ENCODE measurements around the gene CLNK. TPM values are rescaled to one million over a fixed set of nuclear protein-coding genes. Genes with fewer than 3 reads are reported as not detected.

The CLNK gene
- total RNA-seq, 2 donors from 2014 or later: not detected

DNA sequence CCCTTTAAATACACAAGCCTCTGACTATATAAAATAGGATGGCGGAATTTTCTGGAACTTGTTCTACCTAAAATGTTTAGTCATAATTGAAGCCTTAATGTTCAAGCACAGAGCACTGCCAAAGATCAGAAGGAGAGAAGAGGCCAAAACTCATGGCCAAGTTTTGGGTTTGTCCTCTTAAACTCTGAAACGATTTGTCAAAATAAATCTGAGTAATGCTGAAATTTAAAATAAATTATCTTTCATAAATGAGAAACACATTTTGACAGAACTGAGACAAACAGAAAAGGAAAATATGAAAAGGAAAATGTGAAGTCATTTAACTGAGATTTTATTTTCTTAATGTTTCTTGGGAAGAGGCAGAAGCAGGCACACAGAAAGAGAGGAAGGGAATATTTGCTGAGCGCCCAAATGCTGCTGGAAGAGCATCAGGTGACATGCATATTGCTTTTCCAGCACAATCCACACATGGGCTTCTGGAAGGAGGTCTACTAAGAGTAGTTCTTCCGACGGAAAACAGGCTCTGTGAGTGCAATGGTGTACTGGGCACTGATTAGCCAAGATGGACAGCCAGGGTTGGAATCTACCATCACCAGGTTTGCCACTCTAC, 179.9 kb downstream of the CLNK start:
- no peaks in the 10 kb centered on the region for H3K27me3 ChIP-seq (ENCODE audit: control insufficient read depth, insufficient read depth, low read length, poor library complexity, severe bottlenecking)
- peaks cover 5% of the 10 kb centered on the region for H3K9me3 Mint-ChIP-seq
- H3K9ac ChIP-seq (ENCODE audit: extremely low read depth, low read length, poor library complexity, severe bottlenecking): no peak overlapping the region
- H3K27ac Mint-ChIP-seq: no peak overlapping the region
- 79 to 86% methylated on average over 2 to 5 of the region's 5 CpGs for WGBS, 2 experiments (ENCODE audit: insufficient coverage in 1 of 2, insufficient read length in 1 of 2)
- no peaks in the 10 kb centered on the region for H3K4me1 ChIP-seq (ENCODE audit: control insufficient read depth, insufficient read depth, low read length)
- no peaks in the 10 kb centered on the region for H3K36me3 ChIP-seq (ENCODE audit: control insufficient read depth, insufficient read depth, low read length)
- no peak overlapping the region for H3K4me3 ChIP-seq (ENCODE audit: low read length)
- peaks cover 11% of the 10 kb centered on the region for H3K4me1 Mint-ChIP-seq
- H3K4me3 Mint-ChIP-seq: no peak overlapping the region
- no peak overlapping the region for H3K27ac ChIP-seq (ENCODE audit: low read depth, low read length)
- no peak for DNase-seq
- TF ChIP-seq, protein P1, sequence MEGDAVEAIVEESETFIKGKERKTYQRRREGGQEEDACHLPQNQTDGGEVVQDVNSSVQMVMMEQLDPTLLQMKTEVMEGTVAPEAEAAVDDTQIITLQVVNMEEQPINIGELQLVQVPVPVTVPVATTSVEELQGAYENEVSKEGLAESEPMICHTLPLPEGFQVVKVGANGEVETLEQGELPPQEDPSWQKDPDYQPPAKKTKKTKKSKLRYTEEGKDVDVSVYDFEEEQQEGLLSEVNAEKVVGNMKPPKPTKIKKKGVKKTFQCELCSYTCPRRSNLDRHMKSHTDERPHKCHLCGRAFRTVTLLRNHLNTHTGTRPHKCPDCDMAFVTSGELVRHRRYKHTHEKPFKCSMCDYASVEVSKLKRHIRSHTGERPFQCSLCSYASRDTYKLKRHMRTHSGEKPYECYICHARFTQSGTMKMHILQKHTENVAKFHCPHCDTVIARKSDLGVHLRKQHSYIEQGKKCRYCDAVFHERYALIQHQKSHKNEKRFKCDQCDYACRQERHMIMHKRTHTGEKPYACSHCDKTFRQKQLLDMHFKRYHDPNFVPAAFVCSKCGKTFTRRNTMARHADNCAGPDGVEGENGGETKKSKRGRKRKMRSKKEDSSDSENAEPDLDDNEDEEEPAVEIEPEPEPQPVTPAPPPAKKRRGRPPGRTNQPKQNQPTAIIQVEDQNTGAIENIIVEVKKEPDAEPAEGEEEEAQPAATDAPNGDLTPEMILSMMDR (conservative IDR thresholded peaks at IDR 0.05): no peak
- H3K36me3 Mint-ChIP-seq (ENCODE audit: low read depth): no peaks in the 10 kb centered on the region
- H3K9me3 ChIP-seq (ENCODE audit: control insufficient read depth, low read length): no peaks in the 10 kb centered on the region
- peaks cover 27% of the 10 kb centered on the region for H3K27me3 Mint-ChIP-seq (ENCODE audit: insufficient read depth)

- no peaks in the 10 kb centered on the region for H3K36me3 Mint-ChIP-seq (ENCODE audit: low read depth)
- Histone ChIP-seq H3K27me3 (ENCODE audit: control insufficient read depth, insufficient read depth, low read length, poor library complexity, severe bottlenecking) (no peaks in the 10 kb centered on the region), H3K27ac (ENCODE audit: low read depth, low read length) (no peak overlapping the region), H3K4me3 (ENCODE audit: low read length) (no peak overlapping the region), H3K36me3 (ENCODE audit: control insufficient read depth, insufficient read depth, low read length) (no peaks in the 10 kb centered on the region), H3K9me3 (ENCODE audit: control insufficient read depth, low read length) (no peaks in the 10 kb centered on the region), H3K9ac (ENCODE audit: extremely low read depth, low read length, poor library complexity, severe bottlenecking) (no peak overlapping the region), H3K4me1 (ENCODE audit: control insufficient read depth, insufficient read depth, low read length) (no peaks in the 10 kb centered on the region)
- H3K9me3 Mint-ChIP-seq: peaks cover 5% of the 10 kb centered on the region
- no peak for DNase-seq
- H3K4me3 Mint-ChIP-seq: no peak overlapping the region
- no peak overlapping the region for H3K27ac Mint-ChIP-seq
- TF ChIP-seq, protein P1 (conservative IDR thresholded peaks at IDR 0.05): no peak
- peaks cover 20% of the 10 kb centered on the region for H3K4me1 Mint-ChIP-seq
- 92 to 98% methylated on average over 4 to 5 of the region's 5 CpGs for WGBS, 2 experiments (ENCODE audit: insufficient coverage in 1 of 2, insufficient read length in 1 of 2)
- H3K27me3 Mint-ChIP-seq (ENCODE audit: insufficient read depth): peaks cover 34% of the 10 kb centered on the region
Measured at GRCh38 chr4:10502717-10503116, 181.9 kb downstream of the CLNK start.

DNA sequence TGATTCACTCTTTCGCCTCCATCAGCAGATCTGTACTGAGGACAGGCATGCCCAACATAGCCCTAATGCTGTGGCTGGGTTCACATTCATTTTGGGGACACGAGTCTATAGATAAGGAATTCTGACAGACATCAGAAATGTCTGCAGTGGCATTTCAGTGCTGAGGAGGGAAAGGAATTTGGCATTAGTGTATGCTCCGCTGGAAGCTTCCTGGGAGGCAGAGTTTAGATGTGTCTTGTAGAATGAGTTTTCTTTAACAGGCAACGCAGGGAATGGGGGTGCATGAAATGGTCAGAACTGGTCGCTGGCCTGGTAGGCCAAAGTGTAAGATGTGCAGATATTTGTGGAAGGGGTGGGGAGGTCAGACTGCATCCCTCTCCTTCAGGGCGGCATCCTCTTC, 183.8 kb downstream of the CLNK start:
- H3K27me3 Mint-ChIP-seq (ENCODE audit: insufficient read depth): peaks cover 32% of the 10 kb centered on the region
- DNase-seq: no peak
- H3K36me3 ChIP-seq (ENCODE audit: control insufficient read depth, insufficient read depth, low read length): no peaks in the 10 kb centered on the region
- no peak overlapping the region for H3K9ac ChIP-seq (ENCODE audit: extremely low read depth, low read length, poor library complexity, severe bottlenecking)
- no peak overlapping the region for H3K4me3 ChIP-seq (ENCODE audit: low read length)
- H3K9me3 Mint-ChIP-seq: no peaks in the 10 kb centered on the region
- peaks cover 38% of the 10 kb centered on the region for H3K4me1 Mint-ChIP-seq
- H3K27me3 ChIP-seq (ENCODE audit: control insufficient read depth, insufficient read depth, low read length, poor library complexity, severe bottlenecking): no peaks in the 10 kb centered on the region
- no peak overlapping the region for H3K27ac ChIP-seq (ENCODE audit: low read depth, low read length)
- WGBS, 2 experiments (ENCODE audit: insufficient coverage in 1 of 2, insufficient read length in 1 of 2): 53 to 94% methylated on average over 2 to 6 of the region's 6 CpGs
- no peak overlapping the region for H3K27ac Mint-ChIP-seq
- no peaks in the 10 kb centered on the region for H3K9me3 ChIP-seq (ENCODE audit: control insufficient read depth, low read length)
- H3K4me3 Mint-ChIP-seq: no peak overlapping the region
- H3K4me1 ChIP-seq (ENCODE audit: control insufficient read depth, insufficient read depth, low read length): peaks cover 9% of the 10 kb centered on the region
- TF ChIP-seq, protein P1 (conservative IDR thresholded peaks at IDR 0.05): no peak
- H3K36me3 Mint-ChIP-seq (ENCODE audit: low read depth): no peaks in the 10 kb centered on the region
